Adrenal gland (tissue), 12 donors: Measurements from ENCODE around the gene KRTAP10-1. TPM values are rescaled to one million over a fixed set of nuclear protein-coding genes. Genes with fewer than 3 reads are reported as not detected.

Source experiments
- DNase-seq, 7 donors: peaks; one replicate each; pipeline ENCODE4 v3.0.0-alpha.2; 2019 to 2020
- H3K27ac ChIP-seq, 5 donors: fragments of 200-600 bp; sonication (generic) in 4 of 5; 1 replicate in 3 of 5; 2 replicates in 2 of 5; pipeline versions ENCODE4 v1.5.1 to v1.8.0; 2016 to 2020; ENCODE audit warnings: mild to moderate bottlenecking in 1 of 5
- H3K27me3 ChIP-seq: fragments of 200-600 bp; 2 replicates; pipeline ENCODE4 v1.8.0; 2021
- H3K36me3 ChIP-seq, 2 donors: fragments of 200-600 bp; replicated peaks in 1 of 2; 1 replicate in 1 of 2; 2 replicates in 1 of 2; pipeline versions ENCODE4 v1.5.1 to v1.8.0; 2018 to 2022
- H3K4me1 ChIP-seq, 2 donors: fragments of 200-600 bp; replicated peaks in 1 of 2; 1 replicate in 1 of 2; 2 replicates in 1 of 2; pipeline versions ENCODE4 v1.5.1 to v1.8.0; 2018 to 2021
- H3K4me3 ChIP-seq, 4 donors: fragments of 200-600 bp; sonication (generic) in 3 of 4; one replicate each; pipeline ENCODE4 v1.5.1; 2016 to 2018
- H3K9me3 ChIP-seq, 3 donors: fragments of 200-600 bp; sonication (generic) in 1 of 3; replicated peaks in 1 of 3; 1 replicate in 2 of 3; 2 replicates in 1 of 3; pipeline versions ENCODE4 v1.5.1 to v1.8.0; 2016 to 2021
- CTCF ChIP-seq, 6 experiments: fragments of 450-650 bp in 4 of 6; fragments of 200-600 bp in 2 of 6; sonication (generic) in 1 of 6; IDR thresholded peaks; 1 replicate in 5 of 6; 2 replicates in 1 of 6; pipeline versions ENCODE4 v1.5.1 to v1.8.0; 2016 to 2021; ENCODE audit warnings: antibody characterized with exemption in 6 of 6, mild to moderate bottlenecking in 2 of 6, moderate library complexity in 1 of 6
- POLR2A ChIP-seq, 2 donors: fragments of 450-650 bp; IDR thresholded peaks; one replicate each; pipeline ENCODE4 v1.6.1; 2017; ENCODE audit warnings: antibody characterized with exemption in 2 of 2, mild to moderate bottlenecking in 2 of 2, moderate library complexity in 1 of 2
- WGBS, 4 donors: extraction: QIAGEN DNeasy Blood & Tissue Kit in 2 of 4; methylation state at CpG; one replicate each; pipeline versions ENCODE4 v1.1.5 to v1.1.7; 2013 to 2017; 5-methylcytosine and 5-hydroxymethylcytosine counted together
- intact Hi-C, 2 donors: fragments of 100-400 bp; cut with DNase I; formaldehyde crosslinking; loops; one replicate each; pipeline versions ENCODE4 v1.14.1 to v1.15.0; 2022 to 2023
- polyA plus RNA-seq, 3 donors: library from polyadenylated mRNA; stranded (reverse); fragments of 200-250 nt in 2 of 3; fragments of 350-450 nt in 1 of 3; fragmentation: Illumina TruSeq in 1 of 3; extraction: RNeasy Lipid Tissue Mini Kit (QIAGEN cat#74804) in 1 of 3; gene quantifications; one replicate each; pipeline ENCODE4 v1.2.3, GENCODE V29; 2013 to 2014
- total RNA-seq, 9 donors: library from RNA; depleted of rRNA in 4 of 9; stranded (reverse); fragments of >200 nt in 4 of 9; fragments of 120-200 nt in 1 of 9; fragmentation: NEBNext Ultra II Directional in 1 of 9; extraction: Animal tissue kit (Norgen Biotek cat#: 25700) in 1 of 9; gene quantifications; one replicate each; pipeline versions ENCODE4 v1.1.0 to v1.2.4, GENCODE V29; 2013 to 2023
- donor health status: healthy with polysubstance abuse.
- donor health status: Bipolar disorder and iron deficiency.
- donor health status: DM: yes; HTN: yes; CAD: no.
- donor health status: DM: no; HTN: no; CAD: no.
- donor health status: DM: no; HTN: no; CAD: no.
- donor health status: DM: yes; HTN: yes; CAD: no.

The KRTAP10-1 gene
- total and polyA plus RNA-seq, 12 donors = not detected

- no peaks in the 10 kb centered on the region for H3K36me3 ChIP-seq
- TF ChIP-seq CTCF (IDR thresholded peaks at IDR 0.05) = no peak
- TF ChIP-seq POLR2A (IDR thresholded peaks at IDR 0.05) = no peak
- DNase-seq = peak in 1 of 7 donors; percentile 11
- H3K27ac ChIP-seq = no peak overlapping the region
- no peaks in the 10 kb centered on the region for H3K4me1 ChIP-seq
- peaks cover 0 to 7% (median 0%) of the 10 kb centered on the region in 3 donors for H3K9me3 ChIP-seq
- H3K27me3 ChIP-seq = peaks cover 5% of the 10 kb centered on the region
- intact Hi-C loops = no loop called here
- WGBS, 4 donors = 65 to 71% (median 65%) methylated on average over 7 of the region's 7 CpGs
- H3K4me3 ChIP-seq = no peak overlapping the region
Observed at GRCh38 chr21:44579833-44580144, 39.8 kb upstream of the KRTAP10-1 start.

DNA sequence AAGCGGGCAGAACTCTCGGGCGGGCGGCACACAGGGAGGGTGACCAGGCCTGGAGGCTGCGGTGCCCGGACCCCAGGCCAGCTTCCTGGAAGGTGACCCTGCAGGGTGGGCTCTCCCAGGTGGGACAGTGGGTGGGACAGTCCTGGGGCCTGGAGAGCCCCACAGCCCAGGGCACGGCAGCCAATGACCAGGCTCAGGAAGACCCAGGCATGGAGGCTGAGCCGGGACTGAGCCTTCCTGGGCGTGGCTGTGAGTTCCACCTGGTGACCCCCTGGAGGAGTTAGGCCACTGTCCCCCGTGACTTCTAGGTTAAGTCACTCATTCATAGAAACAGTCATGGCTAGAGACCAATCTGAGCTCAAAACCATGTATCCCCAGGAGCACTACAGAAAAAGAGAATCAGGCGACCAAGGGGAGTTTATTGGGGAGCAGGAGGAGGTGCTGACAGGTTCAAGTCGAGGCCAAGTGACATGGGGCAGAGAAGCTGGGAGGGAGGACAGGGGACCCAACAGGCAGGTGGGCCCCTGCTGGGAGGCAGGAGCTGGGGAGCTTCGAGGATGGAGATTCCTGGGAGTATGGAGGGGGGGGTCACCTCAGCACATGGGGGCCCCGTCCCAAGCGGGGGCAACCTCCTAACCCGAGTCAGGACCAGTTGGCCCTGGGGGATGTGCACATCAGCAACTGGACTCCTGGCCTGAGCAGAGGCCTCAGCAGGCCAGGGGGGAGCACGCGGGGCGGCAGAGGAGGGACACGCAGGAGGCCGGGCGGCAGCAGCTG is 39.2 kb upstream of the KRTAP10-1 start:
- intact Hi-C loops = no loop called here
- Histone ChIP-seq H3K9me3 (peaks cover 0 to 7% (median 0%) of the 10 kb centered on the region in 3 donors), H3K27ac (no peak overlapping the region), H3K36me3 (no peaks in the 10 kb centered on the region), H3K4me1 (no peaks in the 10 kb centered on the region), H3K4me3 (no peak overlapping the region), H3K27me3 (peaks cover 7% of the 10 kb centered on the region)
- TF ChIP-seq POLR2A (IDR thresholded peaks at IDR 0.05) = no peak
- TF ChIP-seq CTCF (IDR thresholded peaks at IDR 0.05) = no peak
- 59 to 78% (median 74%) methylated on average over 7 to 22 of the region's 22 CpGs for WGBS, 4 donors
- DNase-seq = peak in 1 of 7 donors; percentile 6

DNA sequence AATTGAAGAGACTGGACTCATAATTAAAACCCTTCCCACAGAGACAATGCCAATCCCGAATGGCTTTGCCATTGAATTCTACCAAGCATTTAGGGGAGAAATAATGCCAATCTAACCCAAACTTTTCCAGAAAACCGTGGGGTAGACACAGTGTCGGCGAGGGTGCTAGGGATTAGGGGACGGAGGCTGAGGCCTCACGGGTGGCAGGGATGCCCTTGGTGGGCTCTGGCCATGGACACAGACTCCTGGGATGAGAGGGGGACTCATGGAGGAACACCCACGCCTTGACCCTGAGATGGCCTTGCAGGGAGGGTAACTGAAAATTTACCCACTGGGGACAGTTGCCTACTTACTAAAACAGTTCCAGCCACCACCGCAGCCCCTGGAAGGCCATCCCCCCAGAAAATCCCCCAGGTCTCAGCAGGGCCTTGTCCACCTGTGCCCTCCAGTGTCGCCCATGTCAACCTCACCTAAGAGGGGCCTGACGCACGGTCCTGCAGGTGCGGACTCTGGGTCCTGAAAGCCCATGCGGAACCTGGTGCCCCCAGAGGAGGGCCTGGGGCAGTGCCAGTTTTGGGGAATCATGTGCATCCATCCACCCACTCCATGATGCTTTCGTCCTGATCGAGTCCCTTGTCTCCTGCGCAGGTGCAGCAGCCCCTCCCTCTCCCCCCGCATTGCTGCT is 38.5 kb upstream of the KRTAP10-1 start:
- Histone ChIP-seq H3K27me3 (peaks cover 3% of the 10 kb centered on the region), H3K9me3 (peaks cover 0 to 7% (median 0%) of the 10 kb centered on the region in 3 donors), H3K4me3 (no peak overlapping the region), H3K36me3 (no peaks in the 10 kb centered on the region), H3K27ac (no peak overlapping the region), H3K4me1 (no peaks in the 10 kb centered on the region)
- peak in 1 of 7 donors; percentile 23 for DNase-seq
- TF ChIP-seq CTCF (IDR thresholded peaks at IDR 0.05) (no peak), POLR2A (IDR thresholded peaks at IDR 0.05) (no peak)
- 85 to 92% (median 90%) methylated on average over 9 to 17 of the region's 17 CpGs for WGBS, 4 donors
- intact Hi-C loops = no loop called here

DNA sequence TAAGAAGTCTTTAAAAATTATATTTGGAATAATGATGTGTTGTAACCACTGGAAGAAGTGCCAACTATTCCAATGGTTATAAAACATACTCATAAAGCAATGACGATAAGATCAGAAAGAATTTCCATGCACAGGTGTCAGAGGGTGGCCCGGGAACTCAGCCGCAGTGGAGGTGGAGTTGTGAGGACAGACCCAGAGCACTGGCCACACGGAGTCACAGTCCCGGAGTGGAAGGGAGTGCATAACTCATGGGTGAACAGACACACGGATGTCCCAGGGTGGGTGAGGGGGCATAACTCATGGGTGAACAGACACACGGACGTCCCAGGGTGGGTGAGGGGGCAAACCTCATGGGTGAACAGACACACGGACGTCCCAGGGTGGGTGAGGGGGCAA is 36.0 kb upstream of the KRTAP10-1 start:
- intact Hi-C loops = no loop called here
- peak in 1 of 7 donors; percentile 34 for DNase-seq
- WGBS, 4 donors = 78 to 83% (median 79%) methylated on average over 8 to 10 of the region's 10 CpGs
- Histone ChIP-seq H3K4me1 (no peaks in the 10 kb centered on the region), H3K36me3 (no peaks in the 10 kb centered on the region), H3K27ac (no peak overlapping the region), H3K27me3 (peaks cover 3% of the 10 kb centered on the region), H3K9me3 (peaks cover 0 to 2% (median 0%) of the 10 kb centered on the region in 3 donors), H3K4me3 (no peak overlapping the region)
- TF ChIP-seq POLR2A (IDR thresholded peaks at IDR 0.05) (no peak), CTCF (IDR thresholded peaks at IDR 0.05) (no peak)
